ENCODE results near the gene ASTN1.

DNA sequence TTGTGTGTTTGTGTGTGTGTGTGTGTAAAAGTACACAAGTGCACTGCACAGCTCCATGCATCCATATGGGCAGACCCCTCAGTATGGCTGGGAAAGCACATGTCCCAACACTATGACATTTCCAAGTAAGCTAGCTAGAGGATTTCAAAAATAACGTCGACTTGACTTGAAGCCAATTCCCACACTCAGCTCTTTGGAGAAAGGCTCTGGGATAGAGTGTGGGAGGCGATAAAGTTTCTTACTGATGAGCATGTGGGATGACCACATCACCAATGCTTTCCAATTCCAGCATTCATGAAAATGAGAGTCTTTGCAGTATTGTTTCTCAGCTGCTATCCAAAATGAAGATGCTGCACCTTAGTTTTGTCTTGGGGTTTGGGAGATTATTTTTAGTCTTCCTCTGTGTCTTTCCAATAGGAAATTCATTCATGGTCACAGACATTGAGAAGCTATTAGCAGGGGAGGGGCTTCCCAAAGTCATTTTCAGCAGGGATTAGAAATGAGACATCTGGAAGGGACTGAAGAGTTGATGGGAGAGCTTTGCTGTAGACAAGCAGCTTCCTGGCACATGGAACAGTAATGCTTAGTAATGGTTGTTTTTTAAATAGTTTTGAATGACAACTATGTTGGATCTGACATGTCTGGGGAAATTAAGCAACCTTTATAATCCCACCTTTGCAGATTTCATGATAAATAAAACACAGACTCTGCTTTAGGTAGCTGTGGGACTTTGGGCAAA, 143.5 kb downstream of the ASTN1 start:
- TF ChIP-seq, protein P1, sequence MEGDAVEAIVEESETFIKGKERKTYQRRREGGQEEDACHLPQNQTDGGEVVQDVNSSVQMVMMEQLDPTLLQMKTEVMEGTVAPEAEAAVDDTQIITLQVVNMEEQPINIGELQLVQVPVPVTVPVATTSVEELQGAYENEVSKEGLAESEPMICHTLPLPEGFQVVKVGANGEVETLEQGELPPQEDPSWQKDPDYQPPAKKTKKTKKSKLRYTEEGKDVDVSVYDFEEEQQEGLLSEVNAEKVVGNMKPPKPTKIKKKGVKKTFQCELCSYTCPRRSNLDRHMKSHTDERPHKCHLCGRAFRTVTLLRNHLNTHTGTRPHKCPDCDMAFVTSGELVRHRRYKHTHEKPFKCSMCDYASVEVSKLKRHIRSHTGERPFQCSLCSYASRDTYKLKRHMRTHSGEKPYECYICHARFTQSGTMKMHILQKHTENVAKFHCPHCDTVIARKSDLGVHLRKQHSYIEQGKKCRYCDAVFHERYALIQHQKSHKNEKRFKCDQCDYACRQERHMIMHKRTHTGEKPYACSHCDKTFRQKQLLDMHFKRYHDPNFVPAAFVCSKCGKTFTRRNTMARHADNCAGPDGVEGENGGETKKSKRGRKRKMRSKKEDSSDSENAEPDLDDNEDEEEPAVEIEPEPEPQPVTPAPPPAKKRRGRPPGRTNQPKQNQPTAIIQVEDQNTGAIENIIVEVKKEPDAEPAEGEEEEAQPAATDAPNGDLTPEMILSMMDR (conservative IDR thresholded peaks at IDR 0.05 in 1 of 2, IDR thresholded peaks at IDR 0.05 in 1 of 2; ENCODE audit: extremely low read depth in 1 of 2, insufficient read depth in 1 of 2, low read depth in 1 of 2, low read length in 2 of 2) = no peak
- TF ChIP-seq EZH2 (IDR thresholded peaks at IDR 0.05; ENCODE audit: borderline replicate concordance, low read length) = no peak
